Upper lobe of left lung (tissue), 4 donors: Measurements from ENCODE around the gene ZNF205.
A peak's percentile ranks its signal among the peaks of the same experiment; 100 is the strongest.

ENCODE experiments used
- POLR2AphosphoS5 ChIP-seq, 2 donors: sonication (generic); formaldehyde crosslinking; IDR thresholded peaks; one replicate each; pipeline ENCODE4 v1.5.1; 2017; ENCODE audit warnings: antibody characterized with exemption in 2 of 2
- TF ChIP-seq, protein P1 (sequence below), 6 experiments: fragments of 450-650 bp in 4 of 6; fragments of 200-600 bp in 2 of 6; sonication (generic) in 2 of 6; IDR thresholded peaks; one replicate each; pipeline ENCODE4 v1.5.1; 2016 to 2019; ENCODE audit warnings: antibody characterized with exemption in 6 of 6

DNA sequence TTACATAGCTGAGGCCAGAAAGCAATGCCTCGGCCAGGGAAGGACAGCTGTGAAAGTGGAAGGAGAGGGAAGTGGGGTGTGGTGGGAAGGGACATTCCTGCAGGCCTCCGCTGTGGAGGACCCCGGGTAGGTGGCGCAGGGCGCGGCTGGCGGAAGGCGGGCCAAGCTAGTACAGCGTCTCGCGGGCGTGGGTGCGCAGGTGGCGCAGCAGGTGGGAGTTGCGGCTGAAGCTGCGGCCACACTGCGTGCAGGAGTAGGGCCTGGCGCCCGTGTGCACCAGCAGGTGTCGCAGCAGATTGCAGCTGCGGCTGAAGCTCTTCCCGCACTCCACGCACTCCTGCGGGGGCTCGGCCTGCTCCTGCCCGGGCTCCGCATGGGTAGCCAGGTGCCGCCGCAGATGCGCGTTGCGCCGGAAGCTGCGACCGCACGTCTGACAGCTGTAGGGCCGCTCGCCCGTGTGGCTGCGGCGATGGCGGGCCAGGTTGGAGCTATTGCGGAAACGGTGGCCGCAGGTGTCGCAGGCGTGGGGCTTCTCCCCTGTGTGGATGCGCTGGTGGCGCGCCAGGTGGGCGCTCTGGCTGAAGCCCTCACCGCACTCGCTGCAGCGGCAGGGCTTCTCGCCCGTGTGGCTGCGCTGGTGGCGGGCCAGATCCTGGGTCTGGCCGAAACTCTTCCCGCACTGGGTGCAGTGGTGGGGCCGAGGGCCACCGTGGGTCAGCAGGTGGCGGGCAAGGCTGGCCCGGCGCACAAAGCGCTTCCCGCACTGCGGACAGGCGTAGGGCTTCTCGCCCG, 23.3 kb upstream of the ZNF205 start:
- TF ChIP-seq POLR2AphosphoS5 (IDR thresholded peaks at IDR 0.05): no peak
- TF ChIP-seq, protein P1, sequence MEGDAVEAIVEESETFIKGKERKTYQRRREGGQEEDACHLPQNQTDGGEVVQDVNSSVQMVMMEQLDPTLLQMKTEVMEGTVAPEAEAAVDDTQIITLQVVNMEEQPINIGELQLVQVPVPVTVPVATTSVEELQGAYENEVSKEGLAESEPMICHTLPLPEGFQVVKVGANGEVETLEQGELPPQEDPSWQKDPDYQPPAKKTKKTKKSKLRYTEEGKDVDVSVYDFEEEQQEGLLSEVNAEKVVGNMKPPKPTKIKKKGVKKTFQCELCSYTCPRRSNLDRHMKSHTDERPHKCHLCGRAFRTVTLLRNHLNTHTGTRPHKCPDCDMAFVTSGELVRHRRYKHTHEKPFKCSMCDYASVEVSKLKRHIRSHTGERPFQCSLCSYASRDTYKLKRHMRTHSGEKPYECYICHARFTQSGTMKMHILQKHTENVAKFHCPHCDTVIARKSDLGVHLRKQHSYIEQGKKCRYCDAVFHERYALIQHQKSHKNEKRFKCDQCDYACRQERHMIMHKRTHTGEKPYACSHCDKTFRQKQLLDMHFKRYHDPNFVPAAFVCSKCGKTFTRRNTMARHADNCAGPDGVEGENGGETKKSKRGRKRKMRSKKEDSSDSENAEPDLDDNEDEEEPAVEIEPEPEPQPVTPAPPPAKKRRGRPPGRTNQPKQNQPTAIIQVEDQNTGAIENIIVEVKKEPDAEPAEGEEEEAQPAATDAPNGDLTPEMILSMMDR (IDR thresholded peaks at IDR 0.05): peak in 1 of 6 experiments; percentile 14
